Keratinocyte (primary cell): ENCODE measurements around the gene CRYL1. TPM values are rescaled to one million over a fixed set of nuclear protein-coding genes. Genes with fewer than 3 reads are reported as not detected.

Source experiments
- DNase-seq: peaks from one replicate; pipeline ENCODE4 v3.0.0-alpha.2; 2011; ENCODE audit warnings: low read depth, missing footprints, low spot score
- FAIRE-seq: peaks from 2 replicates; lab custom pipeline; 2011; peaks lifted over from hg19 to GRCh38; lab: Jason Lieb, UNC
- H2AFZ ChIP-seq: 2 replicates; pipeline ENCODE4 v1.6.0; 2012; ENCODE audit warnings: low read length, control low read depth, inconsistent platforms; ENCODE audit not compliant: control insufficient read depth
- H3K27ac ChIP-seq: 2 replicates; pipeline ENCODE4 v1.5.1; 2011; ENCODE audit warnings: low read length; ENCODE audit not compliant: control insufficient read depth, insufficient read depth
- H3K27me3 ChIP-seq: 3 replicates; pipeline ENCODE4 v1.6.0; 2011; ENCODE audit warnings: low read length; ENCODE audit not compliant: control insufficient read depth, insufficient read depth; ENCODE audit errors: extremely low read depth
- H3K36me3 ChIP-seq, 2 experiments: 2 replicates in 1 of 2; 3 replicates in 1 of 2; pipeline ENCODE4 v1.5.1; 2011; ENCODE audit warnings: low read length in 2 of 2, mild to moderate bottlenecking in 1 of 2; ENCODE audit not compliant: control insufficient read depth in 2 of 2, insufficient read depth in 2 of 2; ENCODE audit errors: extremely low read depth in 1 of 2
- H3K4me1 ChIP-seq: 3 replicates; pipeline ENCODE4 v1.5.1; 2011; ENCODE audit warnings: low read length; ENCODE audit not compliant: control insufficient read depth, insufficient read depth; ENCODE audit errors: extremely low read depth
- H3K4me2 ChIP-seq: 3 replicates; pipeline ENCODE4 v1.6.0; 2011; ENCODE audit warnings: low read depth, low read length; ENCODE audit not compliant: control insufficient read depth, insufficient read depth; ENCODE audit errors: extremely low read depth
- H3K4me3 ChIP-seq, 3 experiments: fragments of 200-600 bp in 1 of 3; sonication (generic) in 1 of 3; 2 replicates in 2 of 3; 3 replicates in 1 of 3; pipeline ENCODE4 v1.5.1; 2011 to 2016; ENCODE audit warnings: low read length in 3 of 3, mild to moderate bottlenecking in 3 of 3, control low read depth in 2 of 3, inconsistent platforms in 1 of 3, low read depth in 1 of 3, mixed read lengths in 1 of 3, mixed run types in 1 of 3, moderate library complexity in 1 of 3; ENCODE audit not compliant: control insufficient read depth in 2 of 3, insufficient read depth in 2 of 3; ENCODE audit errors: extremely low read depth in 1 of 3
- H3K79me2 ChIP-seq: 2 replicates; pipeline ENCODE4 v1.6.0; 2012; ENCODE audit warnings: low read length; ENCODE audit not compliant: control insufficient read depth, insufficient read depth
- H3K9ac ChIP-seq: 3 replicates; pipeline ENCODE4 v1.6.0; 2011; ENCODE audit warnings: low read length; ENCODE audit not compliant: control insufficient read depth, insufficient read depth; ENCODE audit errors: extremely low read depth
- H3K9me1 ChIP-seq: 3 replicates; pipeline ENCODE4 v1.6.0; 2011; ENCODE audit warnings: low read length; ENCODE audit not compliant: control insufficient read depth, insufficient read depth; ENCODE audit errors: extremely low read depth
- H3K9me3 ChIP-seq: 2 replicates; pipeline ENCODE4 v1.5.1; 2012; ENCODE audit warnings: low read depth, low read length; ENCODE audit not compliant: control insufficient read depth
- H4K20me1 ChIP-seq: 3 replicates; pipeline ENCODE4 v1.6.0; 2011; ENCODE audit warnings: low read length; ENCODE audit not compliant: control insufficient read depth, insufficient read depth; ENCODE audit errors: extremely low read depth
- CTCF ChIP-seq, 3 experiments: IDR thresholded peaks in 1 of 3; conservative IDR thresholded peaks in 1 of 3; optimal IDR thresholded peaks in 1 of 3; 2 replicates in 2 of 3; 3 replicates in 1 of 3; pipeline versions ENCODE3 to v1.5.1; 2011; ENCODE audit warnings: low read length in 3 of 3, mild to moderate bottlenecking in 3 of 3, moderate library complexity in 2 of 3, control low read depth in 1 of 3, inconsistent platforms in 1 of 3; ENCODE audit not compliant: insufficient read depth in 2 of 3; ENCODE audit errors: extremely low read depth in 1 of 3
- EZH2 ChIP-seq: IDR thresholded peaks from one replicate; pipeline ENCODE4 v1.6.1; 2012; ENCODE audit warnings: inconsistent platforms, mild to moderate bottlenecking, low read length, moderate library complexity
- dilution Hi-C: fragments of 300-500 bp; cut with MboI; formaldehyde crosslinking; loops from one replicate; pipeline ENCODE4 v1.7.0; 2020; ENCODE audit warnings: low sequenced_read_pairs; ENCODE audit not compliant: extremely low pct_ligation_motif_present
- polyA plus RNA-seq, 5 experiments: library from polyadenylated mRNA; depleted of rRNA in 3 of 5; stranded (reverse) in 3 of 5; stranded (forward) in 1 of 5; unstranded in 1 of 5; fragments of >200 nt; gene quantifications; 1 replicate in 1 of 5; 2 replicates in 3 of 5; 3 replicates in 1 of 5; pipeline versions ENCODE4 v1.2.1 to v1.2.3, GENCODE V29; 2011 to 2012; ENCODE audit warnings: missing spikeins in 2 of 5, low read depth in 1 of 5, low replicate concordance in 1 of 5

Gene CRYL1
- polyA plus RNA-seq, 1 donor (not counting 4 experiments of a cell fraction or from before 2014, with no cell fraction given): 27.2 TPM

GRCh38 chr13:20573186-20573585 is 47.5 kb upstream of the CRYL1 start:
- no peaks in the 10 kb centered on the region for H3K79me2 ChIP-seq
- no peaks in the 10 kb centered on the region for H3K4me1 ChIP-seq
- no peak overlapping the region for H3K27ac ChIP-seq
- H4K20me1 ChIP-seq: no peaks in the 10 kb centered on the region
- H3K4me3 ChIP-seq: no peak overlapping the region
- dilution Hi-C loops: no loop called here
- H3K9ac ChIP-seq: no peak overlapping the region
- DNase-seq: no peak
- H3K36me3 ChIP-seq: peaks cover 0 to 3% of the 10 kb centered on the region in 2 experiments
- H3K4me2 ChIP-seq: no peak overlapping the region
- no peaks in the 10 kb centered on the region for H3K9me1 ChIP-seq
- H3K9me3 ChIP-seq: no peaks in the 10 kb centered on the region
- no peak overlapping the region for H2AFZ ChIP-seq
- no peak for FAIRE-seq
- H3K27me3 ChIP-seq: no peaks in the 10 kb centered on the region
- TF ChIP-seq EZH2: no peak
- TF ChIP-seq CTCF (optimal IDR thresholded peaks at IDR 0.05 in 1 of 3, IDR thresholded peaks at IDR 0.05 in 1 of 3, conservative IDR thresholded peaks at IDR 0.05 in 1 of 3; ENCODE audit: extremely low read depth in 1 of 3, insufficient read depth in 2 of 3, low read length in 3 of 3): no peak

GRCh38 chr13:20571676-20572075 is 46.0 kb upstream of the CRYL1 start:
- TF ChIP-seq EZH2: no peak
- TF ChIP-seq CTCF (optimal IDR thresholded peaks at IDR 0.05 in 1 of 3, IDR thresholded peaks at IDR 0.05 in 1 of 3, conservative IDR thresholded peaks at IDR 0.05 in 1 of 3; ENCODE audit: extremely low read depth in 1 of 3, insufficient read depth in 2 of 3, low read length in 3 of 3): no peak
- FAIRE-seq: no peak

More at GRCh38 chr13:20571676-20572075, 46.0 kb upstream of the CRYL1 start:
- H3K9me1 ChIP-seq: no peaks in the 10 kb centered on the region
- H3K36me3 ChIP-seq: peaks cover 0 to 3% of the 10 kb centered on the region in 2 experiments
- no peaks in the 10 kb centered on the region for H3K4me1 ChIP-seq
- H3K27me3 ChIP-seq: no peaks in the 10 kb centered on the region
- dilution Hi-C loops: no loop called here
- no peak overlapping the region for H3K9ac ChIP-seq
- no peaks in the 10 kb centered on the region for H4K20me1 ChIP-seq
- no peak overlapping the region for H3K4me2 ChIP-seq
- no peaks in the 10 kb centered on the region for H3K79me2 ChIP-seq
- no peaks in the 10 kb centered on the region for H3K9me3 ChIP-seq
- H3K27ac ChIP-seq: no peak overlapping the region
- DNase-seq: no peak
- H3K4me3 ChIP-seq: no peak overlapping the region
- no peak overlapping the region for H2AFZ ChIP-seq
